HL-60 (cell line): ENCODE measurements around the gene CACNA1S.

Experiments
- DNase-seq, 2 experiments: peaks; one replicate each; pipeline ENCODE4 v3.0.0-alpha.2; 2010 to 2020; ENCODE audit warnings: low read depth in 1 of 2, low spot score in 1 of 2
- H3K27ac ChIP-seq: fragments of 250-450 bp; sonication (Bioruptor Pico); replicated peaks from 2 replicates; pipeline ENCODE4 v1.5.1; 2020; ENCODE audit warnings: mild to moderate bottlenecking, moderate library complexity
- H3K27me3 ChIP-seq: fragments of 250-450 bp; sonication (Bioruptor Pico); 2 replicates; pipeline ENCODE4 v1.5.1; 2021; ENCODE audit warnings: mild to moderate bottlenecking, moderate library complexity; ENCODE audit not compliant: insufficient read depth, poor library complexity, severe bottlenecking
- H3K4me3 ChIP-seq: replicated peaks from 2 replicates; pipeline ENCODE4 v1.5.1; 2011; ENCODE audit warnings: mild to moderate bottlenecking, control low read depth, low read length; ENCODE audit not compliant: insufficient read depth
- CTCF ChIP-seq: IDR thresholded peaks from one replicate; pipeline ENCODE4 v1.5.1; 2011; ENCODE audit warnings: low read length, control low read depth, inconsistent platforms; ENCODE audit not compliant: insufficient read depth
- GABPA ChIP-seq: IDR thresholded peaks from 2 replicates; pipeline ENCODE4 v1.6.1; 2012; ENCODE audit warnings: low read depth
- POLR2AphosphoS5 ChIP-seq: IDR thresholded peaks from 2 replicates; pipeline ENCODE4 v1.6.1; 2012; ENCODE audit warnings: low read depth
- REST ChIP-seq: IDR thresholded peaks from 2 replicates; pipeline ENCODE4 v1.6.1; 2012; ENCODE audit warnings: low read depth; ENCODE audit not compliant: insufficient replicate concordance
- SPI1 ChIP-seq: IDR thresholded peaks from 2 replicates; pipeline ENCODE4 v1.6.1; 2012; ENCODE audit warnings: low read depth, mild to moderate bottlenecking, borderline replicate concordance

The CACNA1S gene

GRCh38 chr1:201041011-201041410 lies 71.2 kb downstream of the CACNA1S start:
- H3K4me3 ChIP-seq: no peak overlapping the region
- DNase-seq: no peak
- TF ChIP-seq SPI1 (no peak), POLR2AphosphoS5 (no peak), REST (no peak), CTCF (no peak), GABPA (no peak)
- no peaks in the 10 kb centered on the region for H3K27me3 ChIP-seq
- H3K27ac ChIP-seq: no peak overlapping the region

GRCh38 chr1:201039876-201040275 lies 72.3 kb downstream of the CACNA1S start:
- no peaks in the 10 kb centered on the region for H3K27me3 ChIP-seq
- TF ChIP-seq SPI1 (no peak), REST (no peak), GABPA (no peak), POLR2AphosphoS5 (no peak), CTCF (no peak)
- no peak for DNase-seq
- H3K27ac ChIP-seq: no peak overlapping the region
- H3K4me3 ChIP-seq: no peak overlapping the region

GRCh38 chr1:201039418-201039817 lies 72.8 kb downstream of the CACNA1S start:
- DNase-seq: no peak
- H3K27me3 ChIP-seq: no peaks in the 10 kb centered on the region
- TF ChIP-seq CTCF: no peak
- TF ChIP-seq SPI1: no peak
- TF ChIP-seq GABPA: no peak
- no peak for TF ChIP-seq POLR2AphosphoS5
- no peak overlapping the region for H3K27ac ChIP-seq
- H3K4me3 ChIP-seq: no peak overlapping the region

- Histone ChIP-seq H3K27ac (no peak overlapping the region), H3K4me3 (no peak overlapping the region), H3K27me3 (no peaks in the 10 kb centered on the region)
- no peak for DNase-seq
- TF ChIP-seq POLR2AphosphoS5: no peak
- TF ChIP-seq REST: no peak
- TF ChIP-seq CTCF: no peak
- TF ChIP-seq SPI1: no peak
- no peak for TF ChIP-seq GABPA
These were observed 73.9 kb downstream of the CACNA1S start for GRCh38 chr1:201038186-201038876.
